Liver (tissue), 9 donors: ENCODE data around the gene LCN10. TPM values are rescaled to one million over a fixed set of nuclear protein-coding genes. Genes with fewer than 3 reads are reported as not detected.

Experiments
- DNase-seq: peaks from one replicate; pipeline ENCODE4 v3.0.0-alpha.2; 2017; ENCODE audit warnings: low spot score
- H3K27ac ChIP-seq, 2 donors: one replicate each; pipeline ENCODE4 v1.7.0; 2013; ENCODE audit warnings: inconsistent platforms in 2 of 2, low read length in 2 of 2, control low read depth in 1 of 2, low read depth in 1 of 2, mild to moderate bottlenecking in 1 of 2
- H3K27me3 ChIP-seq, 4 donors: one replicate each; pipeline versions ENCODE4 v1.6.1 to v1.7.0; 2013; ENCODE audit warnings: low read length in 3 of 4, inconsistent platforms in 1 of 4, mild to moderate bottlenecking in 1 of 4, moderate library complexity in 1 of 4; ENCODE audit not compliant: control insufficient read depth in 4 of 4, insufficient read depth in 4 of 4
- H3K36me3 ChIP-seq, 4 donors: one replicate each; pipeline versions ENCODE4 v1.6.1 to v1.7.0; 2013; ENCODE audit warnings: low read length in 3 of 4, mild to moderate bottlenecking in 3 of 4, low read depth in 1 of 4, moderate library complexity in 1 of 4; ENCODE audit not compliant: control insufficient read depth in 4 of 4, insufficient read depth in 3 of 4
- H3K4me1 ChIP-seq, 4 donors: one replicate each; pipeline versions ENCODE4 v1.6.1 to v1.7.0; 2013; ENCODE audit warnings: low read length in 3 of 4, mild to moderate bottlenecking in 3 of 4, moderate library complexity in 1 of 4; ENCODE audit not compliant: control insufficient read depth in 4 of 4, insufficient read depth in 4 of 4
- H3K4me3 ChIP-seq, 3 donors: one replicate each; pipeline versions ENCODE4 v1.6.1 to v1.7.0; 2013; ENCODE audit warnings: low read length in 3 of 3, control low read depth in 1 of 3, low read depth in 1 of 3, mild to moderate bottlenecking in 1 of 3
- H3K9ac ChIP-seq, 2 donors: one replicate each; pipeline ENCODE4 v1.7.0; 2013; ENCODE audit warnings: low read length in 2 of 2, mild to moderate bottlenecking in 2 of 2, moderate library complexity in 2 of 2, control low read depth in 1 of 2, low read depth in 1 of 2
- H3K9me3 ChIP-seq, 4 donors: one replicate each; pipeline versions ENCODE4 v1.6.1 to v1.7.0; 2013; ENCODE audit warnings: low read length in 3 of 4; ENCODE audit not compliant: control insufficient read depth in 4 of 4
- EGR1 ChIP-seq, 2 donors: IDR thresholded peaks; 2 replicates each; pipeline ENCODE4 v1.6.1; 2016 to 2018; ENCODE audit warnings: antibody characterized with exemption in 2 of 2, low read depth in 2 of 2
- FOXA1 ChIP-seq: IDR thresholded peaks from 2 replicates; pipeline ENCODE4 v1.6.1; 2016; ENCODE audit warnings: antibody characterized with exemption
- FOXA2 ChIP-seq: IDR thresholded peaks from 2 replicates; pipeline ENCODE4 v1.6.1; 2016; ENCODE audit warnings: antibody characterized with exemption
- GABPA ChIP-seq, 2 donors: IDR thresholded peaks in 1 of 2; conservative IDR thresholded peaks in 1 of 2; 2 replicates each; pipeline ENCODE4 v1.6.1; 2016; ENCODE audit warnings: antibody characterized with exemption in 2 of 2, mild to moderate bottlenecking in 1 of 2, moderate library complexity in 1 of 2
- HNF4A ChIP-seq, 2 donors: conservative IDR thresholded peaks; 2 replicates each; pipeline ENCODE4 v1.6.1; 2016; ENCODE audit warnings: antibody characterized with exemption in 2 of 2, mild to moderate bottlenecking in 2 of 2
- HNF4G ChIP-seq: IDR thresholded peaks from 2 replicates; pipeline ENCODE4 v1.6.1; 2016; ENCODE audit warnings: antibody characterized with exemption
- JUND ChIP-seq, 2 donors: IDR thresholded peaks; 2 replicates each; pipeline ENCODE4 v1.6.1; 2016; ENCODE audit warnings: antibody characterized with exemption in 2 of 2
- NR2F2 ChIP-seq: IDR thresholded peaks from 2 replicates; pipeline ENCODE4 v1.6.1; 2016; ENCODE audit warnings: antibody characterized with exemption
- RAD21 ChIP-seq, 2 donors: IDR thresholded peaks; 2 replicates each; pipeline ENCODE4 v1.6.1; 2016; ENCODE audit warnings: antibody characterized with exemption in 2 of 2, mild to moderate bottlenecking in 2 of 2
- RXRA ChIP-seq, 2 donors: IDR thresholded peaks; 2 replicates each; pipeline ENCODE4 v1.6.1; 2017 to 2018; ENCODE audit warnings: antibody characterized with exemption in 2 of 2, mild to moderate bottlenecking in 1 of 2
- SP1 ChIP-seq: IDR thresholded peaks from 2 replicates; pipeline ENCODE4 v1.6.1; 2018; ENCODE audit warnings: antibody characterized with exemption, mild to moderate bottlenecking
- TAF1 ChIP-seq: conservative IDR thresholded peaks from 2 replicates; pipeline ENCODE4 v1.6.1; 2016; ENCODE audit warnings: antibody characterized with exemption, mild to moderate bottlenecking
- YY1 ChIP-seq: IDR thresholded peaks from 2 replicates; pipeline ENCODE4 v1.6.1; 2016; ENCODE audit warnings: antibody characterized with exemption, mild to moderate bottlenecking
- WGBS: extraction: QIAGEN DNeasy Blood & Tissue Kit; methylation state at CpG from one replicate; pipeline ENCODE4 v1.1.7; 2013; 5-methylcytosine and 5-hydroxymethylcytosine counted together
- polyA plus RNA-seq, 2 donors: library from polyadenylated mRNA; stranded (reverse) in 1 of 2; unstranded in 1 of 2; fragments of 200-250 nt in 1 of 2; fragments of >200 nt in 1 of 2; fragmentation: Nextera tagmentation in 1 of 2; extraction: Ambion mirVana in 1 of 2; gene quantifications; one replicate each; pipeline versions ENCODE4 v1.2.1 to v1.2.3, GENCODE V29; 2013 to 2015
- total RNA-seq, 2 donors: library from RNA; depleted of rRNA; stranded (reverse); fragments of >200 nt; gene quantifications; one replicate each; pipeline ENCODE4 v1.2.3, GENCODE V29; 2014
- TF ChIP-seq, protein P1 (sequence below): IDR thresholded peaks from 2 replicates; pipeline ENCODE4 v1.6.1; 2016; ENCODE audit warnings: antibody characterized with exemption
- TF ChIP-seq, protein P2 (sequence below): IDR thresholded peaks from 2 replicates; pipeline ENCODE4 v1.6.1; 2016; ENCODE audit warnings: antibody characterized with exemption, mild to moderate bottlenecking
- TF ChIP-seq, protein P3 (sequence below): IDR thresholded peaks from 2 replicates; pipeline ENCODE4 v1.6.1; 2016; ENCODE audit warnings: antibody characterized with exemption
- TF ChIP-seq, protein P4 (sequence below): fragments of 150-350 bp; IDR thresholded peaks from 2 replicates; pipeline ENCODE4 v1.5.1; 2017; ENCODE audit warnings: improper control_type of control experiment, low read depth, low read length; ENCODE audit not compliant: missing input control
- TF ChIP-seq, protein P5 (sequence below): IDR thresholded peaks from 2 replicates; pipeline ENCODE4 v1.6.1; 2016; ENCODE audit warnings: antibody characterized with exemption
- donor health status: healthy.
- donor health status: healthy.
- donor health status: healthy.
- donor health status: healthy.
- donor health status: healthy.

Gene LCN10
- total and polyA plus RNA-seq, 4 donors = 0.08 to 0.14 (median 0.11) TPM

DNA sequence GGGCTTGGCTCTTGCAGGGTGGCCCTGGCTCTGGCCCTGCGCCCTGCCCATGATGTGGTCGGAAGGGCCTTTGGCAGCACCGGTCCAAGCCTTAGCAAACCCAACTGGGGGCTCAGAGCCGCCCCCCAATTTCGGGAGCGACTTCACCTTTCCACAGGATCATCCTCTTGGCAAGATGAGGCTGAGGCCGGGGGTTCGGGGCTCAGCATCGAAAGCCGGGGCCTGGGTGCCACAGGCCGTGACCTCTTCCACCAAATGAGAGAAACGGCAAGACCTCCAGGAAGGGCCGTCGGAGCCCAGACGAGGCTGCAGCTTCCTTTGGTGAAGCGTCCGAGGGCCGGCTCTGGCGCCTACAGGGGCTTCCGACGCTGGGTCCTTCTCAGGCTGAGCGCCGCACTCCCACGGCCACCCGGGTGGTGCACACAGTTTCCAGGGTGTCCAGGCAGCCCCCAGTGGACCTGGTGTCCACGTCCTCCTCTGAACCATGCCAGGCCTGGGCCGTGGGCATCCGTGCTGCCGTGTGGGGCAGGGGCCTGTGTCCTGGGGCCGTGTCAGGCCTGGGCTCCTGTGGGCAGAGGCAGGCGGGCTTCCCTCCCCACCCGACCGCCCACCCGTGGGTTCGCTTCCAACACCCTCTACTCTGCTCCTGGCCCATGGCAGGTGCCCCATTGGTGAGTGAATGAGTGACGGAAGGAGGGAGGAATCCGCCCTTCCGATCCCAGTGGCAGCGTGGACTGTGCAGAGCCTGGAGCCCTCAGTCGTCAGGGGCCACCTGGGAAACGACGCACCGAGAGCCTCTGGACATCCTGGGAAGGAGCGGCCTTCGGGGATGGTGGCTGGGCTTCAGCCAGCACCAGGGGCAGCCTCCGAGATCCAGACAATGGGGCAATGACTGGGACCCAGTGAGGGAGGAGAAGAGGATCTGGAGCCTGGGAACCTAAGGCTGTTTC is 50.3 kb downstream of the LCN10 start:
- Histone ChIP-seq H3K27ac (no peak overlapping the region), H3K4me3 (no peak overlapping the region), H3K9ac (no peak overlapping the region), H3K36me3 (no peaks in the 10 kb centered on the region), H3K27me3 (no peaks in the 10 kb centered on the region), H3K4me1 (peaks cover 35 to 83% (median 66%) of the 10 kb centered on the region in 4 donors), H3K9me3 (no peaks in the 10 kb centered on the region)
- WGBS = 92% methylated on average over 46 of the region's 46 CpGs
- TF ChIP-seq NR2F2 = no peak
- no peak for TF ChIP-seq FOXA1
- TF ChIP-seq, protein P1, sequence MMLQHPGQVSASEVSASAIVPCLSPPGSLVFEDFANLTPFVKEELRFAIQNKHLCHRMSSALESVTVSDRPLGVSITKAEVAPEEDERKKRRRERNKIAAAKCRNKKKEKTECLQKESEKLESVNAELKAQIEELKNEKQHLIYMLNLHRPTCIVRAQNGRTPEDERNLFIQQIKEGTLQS = no peak
- TF ChIP-seq RXRA (IDR thresholded peaks at IDR 0.05) = no peak
- no peak for TF ChIP-seq SP1
- no peak for DNase-seq

DNA sequence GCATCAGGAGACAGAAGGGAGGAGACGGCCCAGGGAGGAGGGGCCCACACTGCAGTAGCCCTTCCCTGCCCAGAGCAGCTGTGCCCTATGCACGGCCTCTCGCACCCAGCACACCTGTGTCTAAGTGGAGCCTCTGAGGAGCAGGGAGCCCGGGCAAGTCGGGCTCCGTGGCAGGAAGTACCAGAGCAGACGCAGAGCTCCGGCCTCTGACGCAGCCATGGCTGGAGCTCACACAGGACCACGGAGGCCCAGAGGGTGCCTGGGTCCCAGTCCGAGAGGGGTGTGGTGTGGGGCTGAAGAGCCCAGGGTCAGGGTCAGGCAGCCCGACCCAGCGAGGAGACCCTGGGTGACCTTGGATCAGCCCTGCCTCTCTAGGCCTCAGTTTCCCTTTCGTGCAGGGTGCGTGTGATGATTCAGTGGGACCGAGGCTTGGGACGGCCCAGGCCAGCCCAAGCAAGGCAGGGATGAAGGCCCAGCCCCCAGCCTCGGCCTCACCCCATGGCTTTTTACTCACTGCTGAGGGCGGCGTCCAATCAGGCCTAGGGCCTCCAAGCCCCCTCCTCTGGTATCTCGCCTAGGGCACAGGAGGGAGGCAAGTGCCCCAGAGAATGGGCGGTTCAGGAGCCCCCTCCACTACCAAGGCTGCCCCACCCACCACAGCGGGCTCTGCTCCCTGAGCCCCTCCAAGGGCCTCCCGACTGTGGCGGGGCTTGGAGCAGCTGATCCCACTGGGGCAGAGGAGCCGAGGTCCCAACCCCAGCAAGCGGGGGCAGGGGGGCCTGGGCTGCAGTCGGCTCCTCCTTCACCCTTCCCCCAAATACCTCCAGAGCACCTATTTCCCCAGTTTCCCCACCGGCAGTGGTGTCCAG is 51.2 kb downstream of the LCN10 start:
- no peak for TF ChIP-seq SP1
- TF ChIP-seq FOXA2 = no peak
- no peak for TF ChIP-seq YY1
- TF ChIP-seq, protein P1 = no peak
- TF ChIP-seq HNF4G = no peak
- no peak for TF ChIP-seq RXRA (IDR thresholded peaks at IDR 0.05)
- no peak for TF ChIP-seq JUND (IDR thresholded peaks at IDR 0.05)
- TF ChIP-seq GABPA (IDR thresholded peaks at IDR 0.05 in 1 of 2, conservative IDR thresholded peaks at IDR 0.05 in 1 of 2) = no peak
- TF ChIP-seq RAD21 (IDR thresholded peaks at IDR 0.05) = no peak
- no peak for TF ChIP-seq EGR1 (IDR thresholded peaks at IDR 0.05; ENCODE audit: low read depth in 2 of 2)
- TF ChIP-seq, protein P2, sequence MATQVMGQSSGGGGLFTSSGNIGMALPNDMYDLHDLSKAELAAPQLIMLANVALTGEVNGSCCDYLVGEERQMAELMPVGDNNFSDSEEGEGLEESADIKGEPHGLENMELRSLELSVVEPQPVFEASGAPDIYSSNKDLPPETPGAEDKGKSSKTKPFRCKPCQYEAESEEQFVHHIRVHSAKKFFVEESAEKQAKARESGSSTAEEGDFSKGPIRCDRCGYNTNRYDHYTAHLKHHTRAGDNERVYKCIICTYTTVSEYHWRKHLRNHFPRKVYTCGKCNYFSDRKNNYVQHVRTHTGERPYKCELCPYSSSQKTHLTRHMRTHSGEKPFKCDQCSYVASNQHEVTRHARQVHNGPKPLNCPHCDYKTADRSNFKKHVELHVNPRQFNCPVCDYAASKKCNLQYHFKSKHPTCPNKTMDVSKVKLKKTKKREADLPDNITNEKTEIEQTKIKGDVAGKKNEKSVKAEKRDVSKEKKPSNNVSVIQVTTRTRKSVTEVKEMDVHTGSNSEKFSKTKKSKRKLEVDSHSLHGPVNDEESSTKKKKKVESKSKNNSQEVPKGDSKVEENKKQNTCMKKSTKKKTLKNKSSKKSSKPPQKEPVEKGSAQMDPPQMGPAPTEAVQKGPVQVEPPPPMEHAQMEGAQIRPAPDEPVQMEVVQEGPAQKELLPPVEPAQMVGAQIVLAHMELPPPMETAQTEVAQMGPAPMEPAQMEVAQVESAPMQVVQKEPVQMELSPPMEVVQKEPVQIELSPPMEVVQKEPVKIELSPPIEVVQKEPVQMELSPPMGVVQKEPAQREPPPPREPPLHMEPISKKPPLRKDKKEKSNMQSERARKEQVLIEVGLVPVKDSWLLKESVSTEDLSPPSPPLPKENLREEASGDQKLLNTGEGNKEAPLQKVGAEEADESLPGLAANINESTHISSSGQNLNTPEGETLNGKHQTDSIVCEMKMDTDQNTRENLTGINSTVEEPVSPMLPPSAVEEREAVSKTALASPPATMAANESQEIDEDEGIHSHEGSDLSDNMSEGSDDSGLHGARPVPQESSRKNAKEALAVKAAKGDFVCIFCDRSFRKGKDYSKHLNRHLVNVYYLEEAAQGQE = no peak
- TF ChIP-seq, protein P3, sequence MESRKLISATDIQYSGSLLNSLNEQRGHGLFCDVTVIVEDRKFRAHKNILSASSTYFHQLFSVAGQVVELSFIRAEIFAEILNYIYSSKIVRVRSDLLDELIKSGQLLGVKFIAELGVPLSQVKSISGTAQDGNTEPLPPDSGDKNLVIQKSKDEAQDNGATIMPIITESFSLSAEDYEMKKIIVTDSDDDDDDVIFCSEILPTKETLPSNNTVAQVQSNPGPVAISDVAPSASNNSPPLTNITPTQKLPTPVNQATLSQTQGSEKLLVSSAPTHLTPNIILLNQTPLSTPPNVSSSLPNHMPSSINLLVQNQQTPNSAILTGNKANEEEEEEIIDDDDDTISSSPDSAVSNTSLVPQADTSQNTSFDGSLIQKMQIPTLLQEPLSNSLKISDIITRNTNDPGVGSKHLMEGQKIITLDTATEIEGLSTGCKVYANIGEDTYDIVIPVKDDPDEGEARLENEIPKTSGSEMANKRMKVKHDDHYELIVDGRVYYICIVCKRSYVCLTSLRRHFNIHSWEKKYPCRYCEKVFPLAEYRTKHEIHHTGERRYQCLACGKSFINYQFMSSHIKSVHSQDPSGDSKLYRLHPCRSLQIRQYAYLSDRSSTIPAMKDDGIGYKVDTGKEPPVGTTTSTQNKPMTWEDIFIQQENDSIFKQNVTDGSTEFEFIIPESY = no peak
- TF ChIP-seq NR2F2 = no peak
- TF ChIP-seq HNF4A (conservative IDR thresholded peaks at IDR 0.05) = no peak
- TF ChIP-seq TAF1 = no peak
- TF ChIP-seq, protein P4, sequence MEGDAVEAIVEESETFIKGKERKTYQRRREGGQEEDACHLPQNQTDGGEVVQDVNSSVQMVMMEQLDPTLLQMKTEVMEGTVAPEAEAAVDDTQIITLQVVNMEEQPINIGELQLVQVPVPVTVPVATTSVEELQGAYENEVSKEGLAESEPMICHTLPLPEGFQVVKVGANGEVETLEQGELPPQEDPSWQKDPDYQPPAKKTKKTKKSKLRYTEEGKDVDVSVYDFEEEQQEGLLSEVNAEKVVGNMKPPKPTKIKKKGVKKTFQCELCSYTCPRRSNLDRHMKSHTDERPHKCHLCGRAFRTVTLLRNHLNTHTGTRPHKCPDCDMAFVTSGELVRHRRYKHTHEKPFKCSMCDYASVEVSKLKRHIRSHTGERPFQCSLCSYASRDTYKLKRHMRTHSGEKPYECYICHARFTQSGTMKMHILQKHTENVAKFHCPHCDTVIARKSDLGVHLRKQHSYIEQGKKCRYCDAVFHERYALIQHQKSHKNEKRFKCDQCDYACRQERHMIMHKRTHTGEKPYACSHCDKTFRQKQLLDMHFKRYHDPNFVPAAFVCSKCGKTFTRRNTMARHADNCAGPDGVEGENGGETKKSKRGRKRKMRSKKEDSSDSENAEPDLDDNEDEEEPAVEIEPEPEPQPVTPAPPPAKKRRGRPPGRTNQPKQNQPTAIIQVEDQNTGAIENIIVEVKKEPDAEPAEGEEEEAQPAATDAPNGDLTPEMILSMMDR = no peak
- TF ChIP-seq FOXA1 = no peak
- TF ChIP-seq, protein P5, sequence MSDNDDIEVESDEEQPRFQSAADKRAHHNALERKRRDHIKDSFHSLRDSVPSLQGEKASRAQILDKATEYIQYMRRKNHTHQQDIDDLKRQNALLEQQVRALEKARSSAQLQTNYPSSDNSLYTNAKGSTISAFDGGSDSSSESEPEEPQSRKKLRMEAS = no peak
- H3K27me3 ChIP-seq = no peaks in the 10 kb centered on the region
- H3K4me3 ChIP-seq = no peak overlapping the region
- no peaks in the 10 kb centered on the region for H3K9me3 ChIP-seq
- no peaks in the 10 kb centered on the region for H3K36me3 ChIP-seq
- no peak for DNase-seq
- peaks cover 30 to 77% (median 61%) of the 10 kb centered on the region in 4 donors for H3K4me1 ChIP-seq
- 91% methylated on average over 29 of the region's 29 CpGs for WGBS
- H3K9ac ChIP-seq = no peak overlapping the region
- H3K27ac ChIP-seq = peak overlapping the region; percentile 89 to 94
